ENCODE measurements around the gene MON1B. TPM values are rescaled to one million over a fixed set of nuclear protein-coding genes. Genes with fewer than 3 reads are reported as not detected.

MON1B gene
- total and polyA plus RNA-seq, 2 of the 8 experiments (the other 6 are each of a cell fraction or from before 2014, with no cell fraction given): 20.0 to 45.9 TPM

GRCh38 chr16:77195411-77195810, 4.4 kb downstream of the MON1B start (continued):
- TF ChIP-seq CHD7 (IDR thresholded peaks at IDR 0.05; ENCODE audit: insufficient replicate concordance, low read length) (no peak), SIN3A (conservative IDR thresholded peaks at IDR 0.05 in 1 of 2, IDR thresholded peaks at IDR 0.05 in 1 of 2; ENCODE audit: low read depth in 1 of 2, low read length in 2 of 2) (no peak), RXRA (IDR thresholded peaks at IDR 0.05; ENCODE audit: insufficient read depth, low read depth, low read length) (no peak), TEAD4 (IDR thresholded peaks at IDR 0.05; ENCODE audit: low read depth, low read length) (no peak), HDAC6 (IDR thresholded peaks at IDR 0.05; ENCODE audit: low read depth, low read length) (no peak), EZH2 (IDR thresholded peaks at IDR 0.05; ENCODE audit: low read depth, low read length, severe bottlenecking) (no peak), SIRT6 (IDR thresholded peaks at IDR 0.05; ENCODE audit: low read length) (no peak), CTBP2 (IDR thresholded peaks at IDR 0.05; ENCODE audit: borderline replicate concordance, insufficient read depth, insufficient read length, low read length) (no peak)
